ENCODE results near the gene INHBB.

INHBB gene

GRCh38 chr2:120399889-120400240, 53.9 kb downstream of the INHBB start:
- no peak for DNase-seq

GRCh38 chr2:120400551-120400950, 54.6 kb downstream of the INHBB start:
- DNase-seq = no peak
